GM20431 (cell line): ENCODE data around the gene SIX1.

ENCODE experiments used
- in situ Hi-C: fragments of 300-500 bp; cut with MseI, MboI; formaldehyde crosslinking; loops from one replicate; pipeline ENCODE4 v1.15.0; 2020; ENCODE audit warnings: low sequenced_read_pairs; ENCODE audit not compliant: unreplicated experiment

Gene SIX1

DNA sequence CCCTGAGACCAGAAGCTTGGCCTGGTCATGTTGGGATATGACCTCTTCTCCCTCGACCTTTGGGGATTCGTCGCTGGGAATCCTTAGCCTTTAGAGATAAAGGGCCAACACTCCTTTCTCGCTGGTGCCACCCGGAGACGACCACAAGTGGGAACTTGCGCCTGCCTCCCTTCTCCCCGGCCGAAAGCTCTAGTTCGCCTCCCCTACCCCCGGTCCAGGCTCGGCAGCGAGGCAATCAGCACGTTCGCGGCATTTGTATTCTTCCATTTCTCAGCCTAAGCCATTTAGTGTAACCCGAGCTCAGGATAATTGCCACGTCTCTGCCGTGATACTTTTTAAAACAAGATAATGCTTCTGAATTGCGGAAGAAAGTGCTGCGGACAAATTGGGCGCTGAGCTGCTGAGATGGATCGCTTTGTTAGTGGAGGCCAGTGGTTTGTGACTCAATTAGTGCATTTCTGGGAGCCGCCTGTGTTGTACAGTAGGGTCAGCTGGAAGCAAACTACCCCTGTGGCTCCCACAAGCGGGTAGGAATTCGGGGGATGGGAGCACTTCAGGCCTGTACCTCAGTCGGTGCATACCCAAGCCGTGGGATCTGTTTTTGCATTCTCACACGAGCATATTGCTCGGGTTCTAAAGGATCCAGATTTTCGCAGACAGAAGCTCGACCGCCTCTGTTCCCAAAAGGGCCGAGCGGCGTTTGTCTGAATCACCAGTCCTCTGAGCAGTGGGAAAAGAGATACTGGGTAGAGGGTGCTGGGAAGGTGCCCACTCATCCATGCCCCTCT, 6.8 kb upstream of the SIX1 start:
- in situ Hi-C loops: no loop called here

DNA sequence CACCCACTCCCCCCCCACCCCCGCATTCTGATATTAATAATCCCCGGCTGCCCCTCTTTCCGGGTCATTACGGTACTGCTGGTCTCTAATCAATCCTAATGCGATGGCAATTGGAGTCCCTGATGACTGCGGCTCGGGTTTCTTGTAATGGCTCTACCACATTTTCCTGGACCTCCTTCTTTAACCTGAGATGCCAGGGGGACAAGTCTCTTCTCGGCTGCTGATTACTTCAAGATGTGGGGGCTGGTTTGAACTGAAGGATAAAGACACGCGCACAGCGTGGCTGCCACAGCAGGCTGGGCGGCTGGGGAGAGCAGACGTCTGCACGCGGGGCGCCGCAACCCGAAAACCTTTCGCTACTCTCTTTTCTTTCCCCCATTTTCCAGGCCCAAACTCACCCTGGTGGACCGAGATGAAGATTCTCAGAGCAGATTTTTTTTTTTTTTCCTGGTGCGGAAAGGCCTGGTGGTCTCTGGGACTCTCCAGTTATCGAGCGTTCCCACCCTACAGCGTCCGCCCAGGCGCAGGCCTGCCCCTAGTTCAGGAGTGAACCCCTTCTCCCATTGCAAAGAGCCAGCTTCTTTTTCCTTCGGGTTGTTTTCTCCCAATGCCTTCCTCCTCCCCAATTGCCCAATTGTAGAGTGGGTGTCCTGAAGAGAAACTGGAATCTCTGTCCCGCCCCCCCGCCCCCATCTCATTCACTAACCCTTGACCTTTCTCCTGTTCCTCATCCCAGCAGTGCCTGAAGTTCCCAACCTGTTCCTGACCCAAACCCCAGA, 6.0 kb upstream of the SIX1 start:
- in situ Hi-C loops: no loop called here

- in situ Hi-C loops: no loop called here
These were observed 5.1 kb upstream of the SIX1 start for GRCh38 chr14:60654334-60654821.

DNA sequence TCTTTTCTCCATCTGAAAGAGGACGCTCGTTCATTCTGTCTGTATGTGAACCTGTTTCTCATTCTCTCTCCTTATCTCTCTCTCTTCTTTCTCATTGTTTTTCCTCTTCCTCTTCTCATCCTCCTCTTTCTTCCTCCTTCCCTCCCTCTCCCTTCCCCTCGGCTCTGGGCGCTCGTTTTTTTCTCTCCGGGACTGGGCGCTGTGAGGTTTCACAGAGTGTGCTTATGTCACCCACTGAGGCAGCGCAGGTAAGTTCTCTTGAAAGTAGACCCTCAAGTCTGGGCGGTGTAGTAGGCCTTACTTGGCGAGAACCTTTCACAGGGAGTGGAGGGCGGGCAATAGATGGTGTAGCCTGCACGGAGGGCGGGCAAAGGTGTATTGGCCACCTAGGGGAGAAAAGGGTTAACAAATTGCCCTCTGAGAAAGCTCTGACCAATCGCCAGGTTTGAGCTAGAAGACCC, 4.5 kb upstream of the SIX1 start:
- in situ Hi-C loops: no loop called here

GRCh38 chr14:60652674-60653651, 3.7 kb upstream of the SIX1 start:
- in situ Hi-C loops: no loop called here

- in situ Hi-C loops: no loop called here
These were observed 2.8 kb upstream of the SIX1 start for GRCh38 chr14:60651796-60652673.

DNA sequence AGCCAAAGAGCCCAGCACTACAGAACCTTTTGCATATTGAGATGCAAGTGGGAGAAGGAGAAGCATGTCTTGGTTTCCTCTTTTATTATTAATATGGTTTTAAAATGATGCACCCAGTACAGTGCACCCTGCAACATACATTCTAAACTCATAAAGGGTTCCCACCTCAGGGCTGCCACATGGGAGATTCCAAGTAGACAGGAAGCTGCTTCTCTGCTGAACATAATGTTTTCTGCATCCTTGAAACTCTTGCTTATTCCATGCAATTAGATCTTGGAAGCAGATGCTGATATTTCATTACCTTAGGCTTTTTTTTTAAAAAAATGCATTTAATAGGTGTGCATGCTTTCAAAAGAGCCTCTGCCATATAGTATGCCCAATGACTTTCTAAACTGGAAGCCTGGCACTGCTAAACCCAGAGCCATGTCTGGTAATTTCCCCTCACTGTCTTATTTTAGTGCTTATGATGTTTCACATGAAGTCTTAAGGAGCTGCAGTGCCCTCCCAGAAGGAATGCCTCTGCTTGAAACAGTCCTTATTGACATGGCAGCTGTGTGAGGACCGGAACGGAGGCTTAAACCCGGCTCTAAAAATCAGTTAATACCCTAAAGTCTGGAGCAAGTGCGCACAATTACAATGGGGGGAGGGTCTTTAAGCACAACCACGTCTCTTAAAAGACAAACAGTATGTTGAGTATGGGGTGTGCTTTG, 2.0 kb upstream of the SIX1 start:
- in situ Hi-C loops: no loop called here

DNA sequence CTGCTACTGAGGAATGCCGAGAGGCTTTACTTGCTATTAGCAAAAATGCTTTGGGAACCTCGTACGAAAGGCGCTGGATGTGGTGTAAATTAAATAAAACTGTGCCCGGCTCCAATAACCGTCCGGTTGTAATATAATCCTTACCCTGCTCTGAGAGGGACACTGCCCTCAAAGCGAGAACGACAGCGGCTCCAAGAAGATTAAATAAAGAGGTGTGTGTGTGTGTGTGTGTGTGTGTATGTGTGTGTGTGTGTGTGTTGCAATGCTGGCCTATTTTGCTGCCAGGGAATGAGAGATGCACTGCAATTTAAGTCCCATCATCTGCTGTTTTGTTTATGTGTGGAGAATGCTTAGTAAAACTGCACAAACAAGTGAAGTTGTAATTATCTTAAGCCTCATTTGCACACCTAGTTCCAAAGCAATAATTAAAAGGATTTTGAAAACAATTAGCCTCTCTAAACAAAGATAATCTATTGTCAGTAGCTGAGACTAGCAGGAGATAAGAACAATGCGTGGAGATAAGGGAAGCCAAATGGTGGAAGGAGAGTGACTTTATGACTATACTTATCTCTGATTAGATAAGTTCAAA, 1.2 kb upstream of the SIX1 start:
- in situ Hi-C loops: no loop called here

- in situ Hi-C loops: loop anchor here (10.0 to 25.0 kb wide), 2 partner anchors 375 to 612 kb away; no protein-coding TSS in a partner anchor
These were observed 647 bp upstream of the SIX1 start for GRCh38 chr14:60649875-60650372.

DNA sequence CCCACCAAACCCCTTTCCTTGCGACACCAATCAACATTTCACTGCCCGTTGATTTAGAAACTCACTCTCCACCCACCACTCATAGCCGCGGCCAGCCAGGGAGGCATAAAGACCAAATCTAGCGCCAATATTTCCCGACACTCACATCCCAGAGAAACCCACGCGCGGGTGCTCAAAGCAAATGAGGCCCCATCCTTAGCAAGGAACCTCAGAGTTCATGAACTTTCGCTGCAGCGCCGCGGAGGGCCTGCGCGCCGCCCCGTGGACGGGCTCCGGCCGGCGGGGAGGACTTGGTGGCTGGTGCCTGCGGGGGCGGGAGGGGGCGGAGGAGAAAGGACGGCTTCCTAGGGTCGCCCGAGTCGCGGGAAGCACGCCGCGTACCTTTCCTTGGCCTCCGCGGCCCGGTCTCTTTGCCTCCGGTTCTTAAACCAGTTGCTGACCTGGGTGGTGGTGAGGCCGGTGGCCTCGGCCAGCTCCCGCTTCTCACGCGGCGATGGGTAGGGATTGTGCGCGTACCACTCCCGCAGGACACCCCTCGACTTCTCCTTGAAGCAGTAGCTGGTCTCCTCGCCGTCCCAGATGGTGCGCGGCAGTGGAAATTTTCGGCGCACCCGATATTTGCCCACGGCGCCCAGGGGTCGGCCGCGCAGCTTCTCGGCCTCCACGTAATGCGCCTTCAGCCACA, 886 bp downstream of the SIX1 start:
- in situ Hi-C loops: loop anchor here (10.0 to 25.0 kb wide), 2 partner anchors 376 to 614 kb away; no protein-coding TSS in a partner anchor

DNA sequence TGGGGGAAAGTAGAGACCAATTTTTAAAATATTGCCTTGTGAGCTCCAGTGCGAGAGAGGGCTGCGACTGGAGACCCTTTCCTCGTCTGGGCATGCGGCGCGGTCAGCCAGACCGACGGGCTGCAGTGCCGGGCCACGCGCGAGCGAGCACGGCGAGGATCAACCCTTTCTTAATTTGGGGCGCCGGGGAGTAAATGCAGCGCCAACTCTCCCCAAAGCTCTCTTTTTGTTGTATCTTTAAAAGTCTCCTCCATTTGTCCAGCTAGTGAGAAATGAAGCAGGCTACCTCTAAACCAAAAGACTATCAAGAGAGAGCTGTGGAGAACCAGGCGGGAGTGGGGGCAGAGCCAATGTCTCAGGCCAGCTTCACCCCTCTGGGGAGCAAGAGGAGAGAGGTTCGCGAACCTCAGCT, 1.4 kb downstream of the SIX1 start:
- in situ Hi-C loops: loop anchor here (10.0 to 25.0 kb wide), 2 partner anchors 377 to 614 kb away; no protein-coding TSS in a partner anchor

GRCh38 chr14:60647081-60647836, 2.0 kb downstream of the SIX1 start:
- in situ Hi-C loops: loop anchor here (10.0 to 25.0 kb wide), 2 partner anchors 378 to 615 kb away; no protein-coding TSS in a partner anchor

DNA sequence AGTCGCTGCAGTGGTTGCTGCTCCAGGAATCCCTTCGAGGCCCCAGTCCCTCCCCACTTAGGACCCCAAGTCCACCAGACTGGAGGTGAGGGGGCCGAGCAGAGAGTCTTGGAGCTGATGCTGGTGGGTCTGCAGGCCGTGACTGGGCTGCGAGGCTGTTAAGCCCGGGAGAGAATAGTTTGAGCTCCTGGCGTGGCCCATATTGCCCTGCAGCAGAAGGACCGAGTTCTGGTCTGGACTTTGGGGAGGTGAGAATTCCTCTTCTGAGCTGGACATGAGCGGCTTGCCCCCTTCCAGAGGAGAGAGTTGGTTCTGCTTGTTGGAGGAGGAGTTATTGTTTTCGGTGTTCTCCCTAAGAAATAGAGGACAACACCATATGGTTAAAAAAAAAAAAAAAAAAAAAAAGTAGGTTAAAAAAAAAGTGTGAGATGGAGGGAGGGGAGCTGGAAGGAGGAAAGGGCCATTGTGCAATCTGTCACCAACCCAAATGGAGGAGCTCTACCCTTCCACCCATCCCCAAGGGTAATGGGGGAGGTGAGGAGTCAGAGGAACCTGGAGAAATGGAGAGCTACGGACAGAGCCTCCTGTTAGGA, 3.0 kb downstream of the SIX1 start:
- in situ Hi-C loops: loop anchor here (10.0 to 25.0 kb wide), 2 partner anchors 378 to 616 kb away; no protein-coding TSS in a partner anchor

GRCh38 chr14:60645126-60645741, 4.0 kb downstream of the SIX1 start:
- in situ Hi-C loops: loop anchor here (10.0 to 25.0 kb wide), 2 partner anchors 380 to 617 kb away; no protein-coding TSS in a partner anchor

- in situ Hi-C loops: loop anchor here (10.0 to 25.0 kb wide), 2 partner anchors 380 to 618 kb away; no protein-coding TSS in a partner anchor
These were observed 4.6 kb downstream of the SIX1 start for GRCh38 chr14:60644666-60645065.
